ENCODE data around the gene ZNF30. TPM values are rescaled to one million over a fixed set of nuclear protein-coding genes. Genes with fewer than 3 reads are reported as not detected.
A peak's percentile ranks its signal among the peaks of the same experiment; 100 is the strongest.

The ZNF30 gene
- polyA plus RNA-seq, 3 donors: 0.13 to 1.7 (median 0.29) TPM

DNA sequence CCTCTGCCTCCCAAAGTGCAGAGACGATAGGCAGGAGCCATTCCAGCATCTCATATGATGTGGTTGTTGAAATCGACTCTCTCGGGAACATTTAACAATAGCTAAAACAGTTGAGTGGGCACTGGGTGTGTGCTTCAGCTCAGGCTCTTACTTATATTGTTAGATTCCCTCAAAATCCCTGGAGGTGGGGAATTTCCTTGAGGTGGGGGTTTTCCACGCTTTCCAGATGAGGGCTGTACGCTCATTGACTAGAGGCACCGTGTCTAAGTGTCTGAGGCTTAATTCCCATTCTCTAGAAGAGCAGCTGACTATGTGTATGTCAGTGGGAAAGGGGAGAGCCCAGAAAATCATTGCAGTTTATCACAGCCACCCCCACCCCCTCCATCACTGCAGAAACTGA, 62.6 kb downstream of the ZNF30 start:
- Mint-ChIP-seq H3K4me1 (peaks cover 36% of the 10 kb centered on the region), H3K27ac (peak overlapping the region in 2 of 7 donors; percentile 45 to 69), H3K4me3 (no peak overlapping the region), H3K36me3 (no peaks in the 10 kb centered on the region), H3K9me3 (peaks cover under 1 to 7% (median 4%) of the 10 kb centered on the region in 7 donors), H3K27me3 (ENCODE audit: low read depth in 3 of 3) (peaks cover 0 to 3% (median 3%) of the 10 kb centered on the region in 3 donors)
- Histone ChIP-seq H3K79me2 (ENCODE audit: insufficient read depth, low read length) (no peaks in the 10 kb centered on the region), H3K36me3 (replicated peaks in 1 of 2; ENCODE audit: control insufficient read depth in 1 of 2, insufficient read depth in 2 of 2, low read length in 2 of 2) (no peaks in the 10 kb centered on the region), H3K27ac (ENCODE audit: low read depth in 1 of 2, low read length in 2 of 2) (no peak overlapping the region), H2AFZ (ENCODE audit: insufficient read depth, low read depth, low read length, poor library complexity, severe bottlenecking) (no peak overlapping the region), H3K27me3 (ENCODE audit: control insufficient read depth in 2 of 2, insufficient read depth in 2 of 2, low read length in 2 of 2) (no peaks in the 10 kb centered on the region), H3K4me1 (ENCODE audit: control insufficient read depth in 1 of 2, insufficient read depth in 2 of 2, low read length in 2 of 2) (peaks cover 15 to 37% of the 10 kb centered on the region in 2 donors), H3K9ac (ENCODE audit: insufficient read depth, low read length, poor library complexity, severe bottlenecking) (no peak overlapping the region), H3K9me3 (replicated peaks in 1 of 2; ENCODE audit: control insufficient read depth in 1 of 2, insufficient read depth in 1 of 2, low read length in 2 of 2) (peaks cover 2 to 4% of the 10 kb centered on the region in 2 donors), H4K20me1 (ENCODE audit: insufficient read depth, low read length) (no peaks in the 10 kb centered on the region), H3K4me3 (replicated peaks in 1 of 3; ENCODE audit: low read depth in 2 of 3, low read length in 3 of 3) (no peak overlapping the region), H3K4me2 (replicated peaks; ENCODE audit: extremely low read depth, low read length, poor library complexity, severe bottlenecking) (no peak overlapping the region)
- WGBS (ENCODE audit: insufficient coverage): no CpG with 5 or more reads among the region's 6 CpGs
- intact Hi-C loops (cut with micrococcal nuclease): no loop called here
- TF ChIP-seq CTCF (IDR thresholded peaks at IDR 0.05): no peak
- peak in 1 of 3 donors; percentile 64 for DNase-seq

- peaks cover 0 to 4% (median 3%) of the 10 kb centered on the region in 3 donors for H3K27me3 Mint-ChIP-seq (ENCODE audit: low read depth in 3 of 3)
- peaks cover 0 to 8% (median 3%) of the 10 kb centered on the region in 7 donors for H3K9me3 Mint-ChIP-seq
- Histone ChIP-seq H3K36me3 (replicated peaks in 1 of 2; ENCODE audit: control insufficient read depth in 1 of 2, insufficient read depth in 2 of 2, low read length in 2 of 2) (no peaks in the 10 kb centered on the region), H3K4me2 (replicated peaks; ENCODE audit: extremely low read depth, low read length, poor library complexity, severe bottlenecking) (no peak overlapping the region), H3K4me3 (replicated peaks in 1 of 3; ENCODE audit: low read depth in 2 of 3, low read length in 3 of 3) (no peak overlapping the region), H3K27me3 (ENCODE audit: control insufficient read depth in 2 of 2, insufficient read depth in 2 of 2, low read length in 2 of 2) (no peaks in the 10 kb centered on the region), H3K9me3 (replicated peaks in 1 of 2; ENCODE audit: control insufficient read depth in 1 of 2, insufficient read depth in 1 of 2, low read length in 2 of 2) (peaks cover 0 to 8% of the 10 kb centered on the region in 2 donors), H3K9ac (ENCODE audit: insufficient read depth, low read length, poor library complexity, severe bottlenecking) (no peak overlapping the region), H3K79me2 (ENCODE audit: insufficient read depth, low read length) (no peaks in the 10 kb centered on the region), H2AFZ (ENCODE audit: insufficient read depth, low read depth, low read length, poor library complexity, severe bottlenecking) (no peak overlapping the region), H4K20me1 (ENCODE audit: insufficient read depth, low read length) (no peaks in the 10 kb centered on the region), H3K27ac (ENCODE audit: low read depth in 1 of 2, low read length in 2 of 2) (no peak overlapping the region), H3K4me1 (ENCODE audit: control insufficient read depth in 1 of 2, insufficient read depth in 2 of 2, low read length in 2 of 2) (peaks cover 9 to 32% of the 10 kb centered on the region in 2 donors)
- H3K27ac Mint-ChIP-seq: peak overlapping the region in 4 of 7 donors; percentile 26 to 85 (median 62)
- H3K36me3 Mint-ChIP-seq: no peaks in the 10 kb centered on the region
- intact Hi-C loops (cut with micrococcal nuclease): no loop called here
- H3K4me1 Mint-ChIP-seq: peaks cover 29% of the 10 kb centered on the region
- no peak for DNase-seq
- no peak overlapping the region for H3K4me3 Mint-ChIP-seq
- no peak for TF ChIP-seq CTCF (IDR thresholded peaks at IDR 0.05)
- WGBS (ENCODE audit: insufficient coverage): 74% methylated on average over 8 of the region's 13 CpGs
These were observed 64.0 kb downstream of the ZNF30 start for GRCh38 chr19:34990578-34991192.

Measured in CD14-positive monocyte (primary cell).